ENCODE measurements around the gene IL2. TPM values are rescaled to one million over a fixed set of nuclear protein-coding genes. Genes with fewer than 3 reads are reported as not detected.

IL2 gene
- total RNA-seq, 1 experiment from 2014 or later = not detected

DNA sequence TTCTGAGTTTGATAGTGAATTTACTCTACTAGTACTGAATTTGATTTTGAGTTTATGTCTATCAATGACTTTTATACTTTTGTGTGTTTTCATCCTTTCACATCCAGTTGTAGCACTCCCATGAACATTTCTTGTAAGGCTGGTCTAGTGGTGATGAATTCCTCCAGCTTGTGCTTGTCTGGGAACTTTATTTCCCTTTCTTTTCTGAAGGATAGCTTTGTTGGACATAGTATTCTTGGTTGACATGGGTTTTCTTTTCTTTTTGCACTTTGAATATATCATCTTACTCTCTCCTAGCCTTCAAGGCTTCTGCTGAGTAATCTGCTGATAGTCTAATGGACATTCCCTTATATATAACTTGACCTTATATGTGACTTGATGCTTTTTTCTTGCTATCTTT lies 32.5 kb upstream of the IL2 start:
- POLR2A ChIA-PET (ENCODE audit: unreplicated experiment) = interaction anchor here (0.6 kb wide), 1 partner anchor 294 kb away, joined by 6 read pairs; no protein-coding TSS in a partner anchor
- no peak for TF ChIP-seq CTCF (conservative IDR thresholded peaks at IDR 0.05)
- TF ChIP-seq EZH2 (IDR thresholded peaks at IDR 0.05; ENCODE audit: low read depth) = no peak

GRCh38 chr4:122483481-122483880 lies 27.0 kb upstream of the IL2 start:
- H3K9me2 ChIP-seq (ENCODE audit: insufficient read depth) = no peaks in the 10 kb centered on the region
- H3K79me2 ChIP-seq (ENCODE audit: low read depth) = no peaks in the 10 kb centered on the region
- intact Hi-C loops (cut with micrococcal nuclease; ENCODE audit: unreplicated experiment) = no loop called here
- no peaks in the 10 kb centered on the region for H4K20me1 ChIP-seq (ENCODE audit: insufficient read depth)
- ChIA-PET CTCF (no interaction called here), POLR2A (ENCODE audit: unreplicated experiment) (no interaction called here)
- H3F3A ChIP-seq (ENCODE audit: insufficient read depth, low read depth) = no peaks in the 10 kb centered on the region
- TF ChIP-seq EZH2 (IDR thresholded peaks at IDR 0.05; ENCODE audit: low read depth) = no peak
- TF ChIP-seq CTCF (conservative IDR thresholded peaks at IDR 0.05) = no peak
- no peaks in the 10 kb centered on the region for H3K27me3 ChIP-seq (ENCODE audit: insufficient read depth, low read depth)
- no peak overlapping the region for H3K4me2 ChIP-seq
- peak in 1 of 2 experiments; percentile 1 for DNase-seq
- no peaks in the 10 kb centered on the region for H3K9me3 ChIP-seq (ENCODE audit: insufficient read depth, low read depth)
- no peak overlapping the region for H3K27ac ChIP-seq
- no peaks in the 10 kb centered on the region for H3K36me3 ChIP-seq (ENCODE audit: low read depth)
- no peaks in the 10 kb centered on the region for H3K4me1 ChIP-seq (replicated peaks; ENCODE audit: insufficient read depth)
- no peak overlapping the region for H2AFZ ChIP-seq
- H3K4me3 ChIP-seq = no peak overlapping the region
- no TSS peak for BruUV-seq (replicated peaks)

More for the DNA sequence above, 32.5 kb upstream of the IL2 start:
- DNase-seq = no peak
- no peaks in the 10 kb centered on the region for H3F3A ChIP-seq (ENCODE audit: insufficient read depth, low read depth)
- no peaks in the 10 kb centered on the region for H3K79me2 ChIP-seq (ENCODE audit: low read depth)
- intact Hi-C loops (cut with micrococcal nuclease; ENCODE audit: unreplicated experiment) = no loop called here
- H2AFZ ChIP-seq = no peak overlapping the region
- no peaks in the 10 kb centered on the region for H3K27me3 ChIP-seq (ENCODE audit: insufficient read depth, low read depth)
- H3K36me3 ChIP-seq (ENCODE audit: low read depth) = no peaks in the 10 kb centered on the region
- no peaks in the 10 kb centered on the region for H4K20me1 ChIP-seq (ENCODE audit: insufficient read depth)
- CTCF ChIA-PET = no interaction called here
- no peak overlapping the region for H3K27ac ChIP-seq
- H3K4me3 ChIP-seq = no peak overlapping the region
- BruUV-seq (replicated peaks) = no TSS peak
- H3K4me2 ChIP-seq = no peak overlapping the region
- H3K9me3 ChIP-seq (ENCODE audit: insufficient read depth, low read depth) = peaks cover 8% of the 10 kb centered on the region
- H3K9me2 ChIP-seq (ENCODE audit: insufficient read depth) = no peaks in the 10 kb centered on the region
- no peaks in the 10 kb centered on the region for H3K4me1 ChIP-seq (replicated peaks; ENCODE audit: insufficient read depth)

GRCh38 chr4:122481766-122482405 lies 25.4 kb upstream of the IL2 start:
- H3K27ac ChIP-seq = no peak overlapping the region
- POLR2A ChIA-PET (ENCODE audit: unreplicated experiment) = no interaction called here
- H3K36me3 ChIP-seq (ENCODE audit: low read depth) = no peaks in the 10 kb centered on the region
- H3K4me2 ChIP-seq = no peak overlapping the region
- no peak overlapping the region for H3K4me3 ChIP-seq
- no peaks in the 10 kb centered on the region for H3K9me2 ChIP-seq (ENCODE audit: insufficient read depth)
- no peaks in the 10 kb centered on the region for H3K4me1 ChIP-seq (replicated peaks; ENCODE audit: insufficient read depth)
- intact Hi-C loops (cut with micrococcal nuclease; ENCODE audit: unreplicated experiment) = no loop called here
- H3K79me2 ChIP-seq (ENCODE audit: low read depth) = no peaks in the 10 kb centered on the region
- TF ChIP-seq EZH2 (IDR thresholded peaks at IDR 0.05; ENCODE audit: low read depth) (no peak), CTCF (conservative IDR thresholded peaks at IDR 0.05) (no peak)
- no peaks in the 10 kb centered on the region for H3K9me3 ChIP-seq (ENCODE audit: insufficient read depth, low read depth)
- no TSS peak for BruUV-seq (replicated peaks)
- no peak overlapping the region for H2AFZ ChIP-seq
- H3K27me3 ChIP-seq (ENCODE audit: insufficient read depth, low read depth) = no peaks in the 10 kb centered on the region
- no peaks in the 10 kb centered on the region for H3F3A ChIP-seq (ENCODE audit: insufficient read depth, low read depth)
- DNase-seq = no peak
- H4K20me1 ChIP-seq (ENCODE audit: insufficient read depth) = no peaks in the 10 kb centered on the region
- CTCF ChIA-PET = no interaction called here

All from PC-9 (cell line).